ENCODE data around the gene SLC3A2.
A peak's percentile ranks its signal among the peaks of the same experiment; 100 is the strongest.
"Not testable (repeated sequence)": the region's sequence is repeated elsewhere in the genome, so short reads cannot be mapped to it uniquely, and the experiment has no call there.

SLC3A2 gene

DNA sequence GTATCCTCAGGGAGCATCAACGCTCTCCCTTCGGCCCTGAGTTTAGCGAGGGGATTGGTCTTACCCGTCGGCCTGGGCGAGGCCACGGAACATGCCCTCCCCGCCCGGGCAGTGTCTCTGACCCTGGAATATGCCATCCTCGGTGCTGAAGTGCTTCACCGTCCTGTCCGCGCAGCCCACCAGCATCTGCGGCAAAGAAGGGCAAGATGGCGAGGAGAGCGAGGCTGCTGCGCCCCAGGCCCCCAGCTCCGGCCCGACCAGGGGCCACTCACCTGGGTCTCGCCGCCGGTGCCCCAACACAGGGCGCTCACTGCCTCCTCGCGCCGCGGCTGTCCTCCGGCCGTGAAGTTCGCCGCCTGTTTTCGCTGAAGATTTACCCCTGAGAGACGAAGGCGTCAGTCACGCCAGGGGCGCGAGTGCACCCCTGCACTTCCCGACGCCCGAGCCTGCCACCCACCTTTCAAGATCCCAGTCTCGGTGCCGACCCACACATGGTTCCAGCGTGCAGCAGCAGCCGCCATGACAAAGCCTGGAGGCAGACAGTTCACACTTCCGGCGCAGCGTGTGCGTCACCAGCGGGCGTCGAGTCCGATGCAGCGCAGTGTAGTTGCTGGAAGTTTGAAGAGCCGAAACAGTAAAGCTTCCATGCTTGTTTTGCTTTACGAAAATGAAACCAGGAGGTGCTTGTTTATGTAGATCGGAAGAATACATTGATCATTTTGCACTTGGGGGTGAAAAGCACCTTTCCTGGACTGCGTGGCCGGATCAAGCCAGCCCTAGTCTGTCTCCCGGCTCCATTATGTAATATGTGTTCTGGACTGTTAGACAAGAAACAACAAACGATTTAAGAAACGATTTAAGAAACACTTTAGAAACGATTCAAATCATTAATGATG lies 41.4 kb upstream of the SLC3A2 start, which contains the start of gene WDR74:
TSS of gene WDR74 (minus strand) at position 541 of the 896 bp plus-strand sequence. CDS start at position 521, 20 bp downstream.
- peak; percentile 82 for DNase-seq
- no peak within 1 kb of the TSS for H3K27ac Mint-ChIP-seq
- H3K4me3 Mint-ChIP-seq: no peak within 1 kb of the TSS
- peaks cover 5% of the 10 kb centered on the region for H3K27me3 Mint-ChIP-seq (ENCODE audit: low read depth, poor library complexity)
- peaks cover 24% of the 10 kb centered on the region for H3K36me3 Mint-ChIP-seq (ENCODE audit: low read depth)
- TF ChIP-seq, protein P1, sequence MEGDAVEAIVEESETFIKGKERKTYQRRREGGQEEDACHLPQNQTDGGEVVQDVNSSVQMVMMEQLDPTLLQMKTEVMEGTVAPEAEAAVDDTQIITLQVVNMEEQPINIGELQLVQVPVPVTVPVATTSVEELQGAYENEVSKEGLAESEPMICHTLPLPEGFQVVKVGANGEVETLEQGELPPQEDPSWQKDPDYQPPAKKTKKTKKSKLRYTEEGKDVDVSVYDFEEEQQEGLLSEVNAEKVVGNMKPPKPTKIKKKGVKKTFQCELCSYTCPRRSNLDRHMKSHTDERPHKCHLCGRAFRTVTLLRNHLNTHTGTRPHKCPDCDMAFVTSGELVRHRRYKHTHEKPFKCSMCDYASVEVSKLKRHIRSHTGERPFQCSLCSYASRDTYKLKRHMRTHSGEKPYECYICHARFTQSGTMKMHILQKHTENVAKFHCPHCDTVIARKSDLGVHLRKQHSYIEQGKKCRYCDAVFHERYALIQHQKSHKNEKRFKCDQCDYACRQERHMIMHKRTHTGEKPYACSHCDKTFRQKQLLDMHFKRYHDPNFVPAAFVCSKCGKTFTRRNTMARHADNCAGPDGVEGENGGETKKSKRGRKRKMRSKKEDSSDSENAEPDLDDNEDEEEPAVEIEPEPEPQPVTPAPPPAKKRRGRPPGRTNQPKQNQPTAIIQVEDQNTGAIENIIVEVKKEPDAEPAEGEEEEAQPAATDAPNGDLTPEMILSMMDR (IDR thresholded peaks at IDR 0.05): no peak
- peaks cover 4% of the 10 kb centered on the region for H3K9me3 Mint-ChIP-seq
- peaks cover 27% of the 10 kb centered on the region for H3K4me1 Mint-ChIP-seq

DNA sequence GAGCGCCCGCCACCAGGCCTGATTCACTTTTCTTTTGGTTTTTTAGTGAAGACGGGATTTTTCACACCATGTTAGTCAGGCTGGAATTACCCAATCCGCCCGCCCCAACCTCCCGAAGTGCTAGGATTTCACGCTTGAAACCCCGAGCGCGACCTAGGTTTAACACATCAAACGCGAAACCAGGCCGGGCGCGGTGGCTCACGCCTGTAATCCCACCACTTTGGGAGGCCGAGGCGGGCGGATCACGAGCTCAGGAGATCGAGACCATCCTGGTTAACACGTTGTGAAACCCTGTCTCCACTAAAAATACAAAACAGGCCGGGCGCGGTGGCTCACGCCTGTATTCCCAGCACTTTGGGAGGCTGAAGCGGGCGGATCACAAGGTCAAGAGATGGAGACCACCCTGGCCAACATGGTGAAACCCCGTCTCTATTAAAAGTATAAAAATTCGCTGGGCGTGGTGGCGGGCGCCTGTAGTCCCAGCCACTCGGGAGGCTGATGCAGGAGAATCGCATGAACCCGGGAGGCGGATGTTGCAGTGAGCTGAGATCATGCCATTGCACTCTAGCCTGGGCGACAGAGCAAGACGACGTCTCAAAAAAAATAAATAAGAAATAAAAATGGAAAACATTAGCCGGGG lies 39.9 kb upstream of the SLC3A2 start:
- H3K9me3 Mint-ChIP-seq; H3K27ac Mint-ChIP-seq; H3K27me3 Mint-ChIP-seq (ENCODE audit: low read depth, poor library complexity); H3K4me3 Mint-ChIP-seq: not testable (repeated sequence)
- H3K36me3 Mint-ChIP-seq (ENCODE audit: low read depth): peaks cover 11% of the 10 kb centered on the region
- peaks cover 27% of the 10 kb centered on the region for H3K4me1 Mint-ChIP-seq
- peak; percentile 80 for DNase-seq

DNA sequence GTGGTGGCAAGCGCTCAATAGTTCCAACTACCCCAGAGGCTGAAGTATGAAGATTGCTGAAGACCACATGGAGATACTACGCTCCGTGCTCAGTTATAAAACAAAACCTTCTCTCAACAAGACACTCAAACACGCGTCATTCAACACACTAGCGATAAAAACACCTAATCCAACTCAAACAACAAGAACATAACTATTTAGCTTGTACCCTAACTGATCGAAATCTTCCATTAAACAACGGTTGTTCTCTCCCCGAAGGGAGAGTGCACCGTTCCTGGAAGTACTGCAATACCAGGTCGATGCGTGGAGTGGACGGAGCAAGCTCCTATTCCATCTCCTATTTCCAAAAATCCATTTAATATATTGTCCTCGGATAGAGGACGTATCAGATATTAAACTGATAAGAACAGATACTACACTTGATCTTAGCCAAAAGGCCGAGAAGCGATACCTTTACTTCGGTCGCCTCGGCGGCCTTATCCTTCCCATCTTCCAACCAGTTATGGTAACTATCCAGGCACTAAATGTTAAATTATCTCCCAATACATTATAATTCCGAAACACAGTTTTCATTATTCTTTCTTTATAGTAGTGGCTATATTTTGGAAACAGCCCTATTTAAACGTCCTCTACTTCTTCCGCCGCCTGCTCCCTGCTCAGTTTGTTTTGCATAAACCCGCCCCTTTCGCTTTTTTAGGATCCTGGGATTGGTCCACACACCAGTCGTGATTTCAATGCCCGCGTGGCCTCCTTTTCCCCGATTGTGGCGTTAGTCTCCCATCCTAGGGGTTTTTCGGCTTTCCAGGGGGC lies 39.1 kb upstream of the SLC3A2 start:
- TF ChIP-seq, protein P1 (IDR thresholded peaks at IDR 0.05): no peak
- H3K4me1 Mint-ChIP-seq: peaks cover 27% of the 10 kb centered on the region

DNA sequence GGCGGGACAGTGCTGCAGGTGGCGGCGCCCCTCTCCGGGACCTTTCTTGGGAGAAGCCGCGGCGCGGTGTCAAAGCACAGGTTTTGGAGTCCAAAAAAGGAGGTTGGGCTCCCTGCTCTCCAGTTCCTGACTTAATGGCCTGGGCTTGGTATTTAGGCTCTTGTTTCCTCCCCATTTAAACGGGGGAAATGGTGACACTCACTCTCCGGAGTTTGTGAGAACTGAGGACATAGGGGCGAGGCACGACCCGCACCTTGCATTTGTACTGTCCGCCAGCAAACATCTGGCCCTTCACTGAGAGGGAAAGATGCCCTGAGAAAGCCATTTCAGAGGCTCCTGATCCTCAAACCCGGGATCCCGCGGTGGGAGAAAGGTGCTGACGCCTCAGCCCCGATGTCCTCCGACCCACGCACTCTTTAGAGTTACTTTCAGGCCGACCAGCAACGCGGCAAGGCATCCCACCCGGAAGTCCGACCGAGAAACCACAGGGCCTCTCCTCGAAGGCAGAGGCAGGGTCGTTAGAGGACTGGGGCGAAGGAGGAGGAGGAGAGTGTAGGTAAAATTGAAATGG lies 38.4 kb upstream of the SLC3A2 start:
- peaks cover 10% of the 10 kb centered on the region for H3K36me3 Mint-ChIP-seq (ENCODE audit: low read depth)
- H3K4me1 Mint-ChIP-seq: peaks cover 27% of the 10 kb centered on the region
- no peak overlapping the region for H3K27ac Mint-ChIP-seq
- peak; percentile 50 for DNase-seq
- TF ChIP-seq, protein P1 (IDR thresholded peaks at IDR 0.05): no peak
- no peak overlapping the region for H3K4me3 Mint-ChIP-seq
- peaks cover 15% of the 10 kb centered on the region for H3K9me3 Mint-ChIP-seq
- peaks cover 8% of the 10 kb centered on the region for H3K27me3 Mint-ChIP-seq (ENCODE audit: low read depth, poor library complexity)

More for the DNA sequence above, 39.1 kb upstream of the SLC3A2 start:
- DNase-seq: peak; percentile 81
- H3K9me3 Mint-ChIP-seq: peaks cover 10% of the 10 kb centered on the region
- H3K27me3 Mint-ChIP-seq (ENCODE audit: low read depth, poor library complexity): peaks cover 8% of the 10 kb centered on the region
- peaks cover 8% of the 10 kb centered on the region for H3K36me3 Mint-ChIP-seq (ENCODE audit: low read depth)
- no peak overlapping the region for H3K27ac Mint-ChIP-seq
- no peak overlapping the region for H3K4me3 Mint-ChIP-seq

DNA sequence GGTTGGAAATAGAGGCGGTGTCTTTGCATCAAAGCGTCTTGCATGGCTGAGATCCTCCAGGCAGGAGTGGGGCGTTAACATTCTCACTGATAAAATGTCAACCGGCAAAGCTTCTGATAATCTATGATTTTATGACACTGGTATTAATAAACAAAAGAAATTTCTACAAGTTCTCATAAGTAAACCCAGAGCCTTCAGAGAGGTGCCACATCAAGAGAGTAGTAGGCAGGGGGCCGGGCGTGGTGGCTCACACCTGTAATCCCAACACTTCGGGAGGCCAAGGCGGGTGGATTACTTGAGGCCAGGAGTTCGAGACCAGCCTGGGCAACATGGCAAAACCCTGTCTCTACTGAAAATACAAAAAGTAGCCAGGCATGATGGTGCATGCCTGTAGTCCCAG lies 37.8 kb upstream of the SLC3A2 start:
- H3K4me3 Mint-ChIP-seq; H3K27me3 Mint-ChIP-seq (ENCODE audit: low read depth, poor library complexity); H3K27ac Mint-ChIP-seq; H3K36me3 Mint-ChIP-seq (ENCODE audit: low read depth); DNase-seq: not testable (repeated sequence)
- peaks cover 20% of the 10 kb centered on the region for H3K4me1 Mint-ChIP-seq
- peaks cover 18% of the 10 kb centered on the region for H3K9me3 Mint-ChIP-seq

DNA sequence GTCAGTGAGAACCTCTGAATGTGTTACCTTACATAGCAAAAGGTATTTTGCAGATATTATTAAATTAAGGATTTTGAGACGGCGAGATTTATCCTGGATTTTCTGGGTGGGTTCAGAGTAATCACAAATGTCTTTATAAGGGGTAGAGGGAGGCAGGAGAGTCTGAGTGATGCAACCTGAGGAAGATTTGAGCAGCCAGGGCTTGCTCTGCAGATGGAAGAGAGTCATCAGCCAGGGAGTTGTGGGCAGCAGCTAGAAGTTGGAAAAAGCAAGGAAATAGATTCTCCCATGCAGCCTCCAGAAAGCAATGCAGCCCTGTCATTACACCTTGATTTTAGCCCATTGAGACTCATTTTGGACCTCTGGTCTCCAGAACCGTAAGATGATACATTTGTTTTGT lies 37.2 kb upstream of the SLC3A2 start:
- Mint-ChIP-seq H3K27ac (no peak overlapping the region), H3K4me1 (peaks cover 20% of the 10 kb centered on the region), H3K9me3 (peaks cover 20% of the 10 kb centered on the region), H3K36me3 (ENCODE audit: low read depth) (peaks cover 4% of the 10 kb centered on the region), H3K4me3 (peak overlapping the region; percentile 38), H3K27me3 (ENCODE audit: low read depth, poor library complexity) (peaks cover 12% of the 10 kb centered on the region)
- no peak for DNase-seq
- TF ChIP-seq, protein P1 (IDR thresholded peaks at IDR 0.05): no peak
